ENCODE measurements around the gene CDC42EP5.

CDC42EP5 gene

GRCh38 chr19:54465426-54466109 is 7.5 kb downstream of the CDC42EP5 start:
- DNase-seq (ENCODE audit: low read depth in 1 of 2, low spot score in 1 of 2): no peak
- Histone ChIP-seq H3K4me3 (replicated peaks; ENCODE audit: insufficient read depth, low read length) (no peak overlapping the region), H3K27ac (replicated peaks) (no peak overlapping the region), H3K27me3 (ENCODE audit: insufficient read depth, poor library complexity, severe bottlenecking) (peaks cover 31% of the 10 kb centered on the region)
- no peak for TF ChIP-seq CTCF (IDR thresholded peaks at IDR 0.05; ENCODE audit: insufficient read depth, low read length)

- TF ChIP-seq SPI1 (IDR thresholded peaks at IDR 0.05; ENCODE audit: borderline replicate concordance, low read depth) (no peak), GABPA (IDR thresholded peaks at IDR 0.05; ENCODE audit: low read depth) (peak; percentile 64)
- Histone ChIP-seq H3K27me3 (ENCODE audit: insufficient read depth, poor library complexity, severe bottlenecking) (peaks cover 23% of the 10 kb centered on the region), H3K4me3 (replicated peaks; ENCODE audit: insufficient read depth, low read length) (peak overlapping the region; percentile 56), H3K27ac (replicated peaks) (peak overlapping the region; percentile 69)
- peak in 1 of 2 experiments; percentile 91 for DNase-seq (ENCODE audit: low read depth in 1 of 2, low spot score in 1 of 2)
These were observed 8.3 kb downstream of the CDC42EP5 start for GRCh38 chr19:54464630-54465425.

- Histone ChIP-seq H3K27me3 (ENCODE audit: insufficient read depth, poor library complexity, severe bottlenecking) (peaks cover 16% of the 10 kb centered on the region), H3K27ac (replicated peaks) (peak overlapping the region; percentile 69), H3K4me3 (replicated peaks; ENCODE audit: insufficient read depth, low read length) (peak overlapping the region; percentile 56)
- TF ChIP-seq SPI1 (IDR thresholded peaks at IDR 0.05; ENCODE audit: borderline replicate concordance, low read depth) (no peak), REST (IDR thresholded peaks at IDR 0.05; ENCODE audit: insufficient replicate concordance, low read depth) (no peak), CTCF (IDR thresholded peaks at IDR 0.05; ENCODE audit: insufficient read depth, low read length) (no peak), GABPA (IDR thresholded peaks at IDR 0.05; ENCODE audit: low read depth) (no peak), POLR2AphosphoS5 (IDR thresholded peaks at IDR 0.05; ENCODE audit: low read depth) (no peak)
- DNase-seq (ENCODE audit: low read depth in 1 of 2, low spot score in 1 of 2): peak in 1 of 2 experiments; percentile 92
These were observed 9.0 kb downstream of the CDC42EP5 start for GRCh38 chr19:54464044-54464629.

GRCh38 chr19:54463531-54464043 is 9.5 kb downstream of the CDC42EP5 start, which contains the start of gene LENG9:
LENG9 (minus strand) TSS chr19:54463778; CDS start chr19:54463526, 252 bp downstream.
- peaks cover 12% of the 10 kb centered on the region for H3K27me3 ChIP-seq (ENCODE audit: insufficient read depth, poor library complexity, severe bottlenecking)
- peak; percentile 96 to 99 for DNase-seq (ENCODE audit: low read depth in 1 of 2, low spot score in 1 of 2)
- H3K27ac ChIP-seq (replicated peaks): peak within 1 kb of the TSS; percentile 96
- peak within 1 kb of the TSS; percentile 56 for H3K4me3 ChIP-seq (replicated peaks; ENCODE audit: insufficient read depth, low read length)
- TF ChIP-seq CTCF (IDR thresholded peaks at IDR 0.05; ENCODE audit: insufficient read depth, low read length) (no peak), POLR2AphosphoS5 (IDR thresholded peaks at IDR 0.05; ENCODE audit: low read depth) (peak; percentile 77; the same call in 1 of the 2 replicates)

Data from HL-60 (cell line).